HCT116 (cell line): ENCODE measurements around the gene APOB. TPM values are rescaled to one million over a fixed set of nuclear protein-coding genes. Genes with fewer than 3 reads are reported as not detected.

Source experiments
- ATAC-seq: fragments of 200-7000 bp; cut with Tn5 transposase; 2 replicates; pipeline ENCODE4 v1.9.1; 2020; ENCODE audit warnings: mild to moderate bottlenecking, moderate library complexity
- BruUV-seq: library from RNA; stranded (reverse); fragments of 400-500 nt; replicated peaks from 2 replicates; lab custom pipeline; 2021; lab: Mats Ljungman, UMichigan
- CTCF ChIA-PET: fragments of 300-600 bp; sonication (Branson Sonifier 250); formaldehyde crosslinking; loops from one replicate; lab custom pipeline; 2021; ENCODE audit warnings: antibody characterized with exemption; lab: Charles Lee
- POLR2A ChIA-PET: fragments of 300-600, 350-600 bp; sonication (Branson Sonifier 250); formaldehyde crosslinking; loops from one replicate; lab custom pipeline; 2021; ENCODE audit warnings: antibody characterized with exemption; lab: Charles Lee
- RAD21 ChIA-PET, 2 experiments: fragments of 300-600 bp; sonication (Branson Sonifier 250); formaldehyde crosslinking; loops; one replicate each; lab custom pipeline; 2023; ENCODE audit warnings: low total read pairs in 2 of 2; ENCODE audit not compliant: uncharacterized antibody in 2 of 2, unreplicated experiment in 2 of 2, low non-redundant PET in 1 of 2; lab: Charles Lee
- DNase-seq: peaks from one replicate; pipeline ENCODE4 v3.0.0-alpha.2; 2010; ENCODE audit warnings: low read depth, low spot score
- H2AFZ ChIP-seq: fragments of 200-600 bp; shearing (Covaris generic), sonication (generic); 2 replicates; pipeline ENCODE4 v1.6.1; 2017; ENCODE audit warnings: low read depth, mixed run types, mixed read lengths, antibody characterized with exemption, low read length; ENCODE audit not compliant: poor library complexity, severe bottlenecking
- H3K27ac ChIP-seq: 2 replicates; pipeline ENCODE4 v1.5.1; 2012; ENCODE audit warnings: low read depth, low read length
- H3K27me3 ChIP-seq: fragments of 200-600 bp; sonication (generic); 2 replicates; pipeline ENCODE4 v1.6.1; 2016; ENCODE audit warnings: mixed run types, low read length, mixed read lengths; ENCODE audit not compliant: insufficient read depth
- H3K36me3 ChIP-seq, 2 experiments: fragments of 200-500 bp in 1 of 2; fragments of 200-600 bp in 1 of 2; sonication (Bioruptor generic) in 1 of 2; sonication (generic) in 1 of 2; 2 replicates each; pipeline versions ENCODE4 v1.5.1 to v1.6.1; 2014 to 2016; ENCODE audit warnings: low read length in 2 of 2, inconsistent platforms in 1 of 2, mixed read lengths in 1 of 2, mixed run types in 1 of 2; ENCODE audit not compliant: insufficient read depth in 2 of 2, control insufficient read depth in 1 of 2
- H3K4me1 ChIP-seq, 2 experiments: fragments of 200-600 bp in 1 of 2; sonication (generic) in 1 of 2; 2 replicates each; pipeline versions ENCODE4 v1.5.1 to v1.6.1; 2012 to 2017; ENCODE audit warnings: low read length in 2 of 2, inconsistent platforms in 1 of 2, mild to moderate bottlenecking in 1 of 2, mixed read lengths in 1 of 2, mixed run types in 1 of 2, moderate library complexity in 1 of 2; ENCODE audit not compliant: insufficient read depth in 2 of 2, control insufficient read depth in 1 of 2
- H3K4me2 ChIP-seq: fragments of 200-600 bp; sonication (generic); 2 replicates; pipeline ENCODE4 v1.6.1; 2017; ENCODE audit warnings: mixed run types, low read length, mixed read lengths
- H3K4me3 ChIP-seq, 2 experiments: fragments of 200-600 bp in 1 of 2; sonication (generic) in 1 of 2; replicated peaks in 1 of 2; 2 replicates each; pipeline ENCODE4 v1.5.1; 2011 to 2016; ENCODE audit warnings: low read length in 2 of 2, control low read depth in 1 of 2, low read depth in 1 of 2, mild to moderate bottlenecking in 1 of 2, mixed read lengths in 1 of 2, mixed run types in 1 of 2
- H3K79me2 ChIP-seq: fragments of 200-600 bp; sonication (generic); 2 replicates; pipeline ENCODE4 v1.6.1; 2017; ENCODE audit warnings: mild to moderate bottlenecking, mixed run types, low read length, moderate library complexity, mixed read lengths; ENCODE audit not compliant: insufficient read depth
- H3K9ac ChIP-seq: fragments of 200-600 bp; sonication (generic); 2 replicates; pipeline ENCODE4 v1.6.1; 2016; ENCODE audit warnings: low read length, mixed read lengths
- H3K9me2 ChIP-seq: fragments of 200-600 bp; sonication (generic), shearing (Covaris generic); 2 replicates; pipeline ENCODE4 v1.6.1; 2017; ENCODE audit warnings: mixed run types, mild to moderate bottlenecking, moderate library complexity; ENCODE audit not compliant: insufficient read depth
- H3K9me3 ChIP-seq, 2 experiments: fragments of 200-500 bp in 1 of 2; fragments of 200-600 bp in 1 of 2; sonication (Bioruptor generic) in 1 of 2; sonication (generic) in 1 of 2; 2 replicates each; pipeline ENCODE4 v1.6.1; 2014 to 2017; ENCODE audit warnings: low read length in 2 of 2, mixed read lengths in 2 of 2, inconsistent platforms in 1 of 2, low read depth in 1 of 2, mild to moderate bottlenecking in 1 of 2, mixed run types in 1 of 2, moderate library complexity in 1 of 2; ENCODE audit not compliant: control insufficient read depth in 1 of 2, insufficient read depth in 1 of 2
- H4K20me1 ChIP-seq: fragments of 200-600 bp; sonication (generic), shearing (Covaris generic); 2 replicates; pipeline ENCODE4 v1.6.1; 2017; ENCODE audit warnings: mixed run types, mild to moderate bottlenecking, moderate library complexity; ENCODE audit not compliant: insufficient read depth
- ATF3 ChIP-seq: IDR thresholded peaks from 2 replicates; pipeline ENCODE4 v1.6.1; 2012
- CBX3 ChIP-seq: IDR thresholded peaks from 2 replicates; pipeline ENCODE4 v1.6.1; 2012; ENCODE audit warnings: low read depth
- CEBPB ChIP-seq: IDR thresholded peaks from 2 replicates; pipeline ENCODE4 v1.6.1; 2012; ENCODE audit warnings: low read depth
- CTCF ChIP-seq, 3 experiments: fragments of 200-600 bp in 1 of 3; sonication (generic) in 1 of 3; IDR thresholded peaks in 2 of 3; conservative IDR thresholded peaks in 1 of 3; 2 replicates each; pipeline ENCODE4 v1.5.1; 2012 to 2017; ENCODE audit warnings: low read depth in 2 of 3, low read length in 2 of 3, antibody characterized with exemption in 1 of 3, borderline replicate concordance in 1 of 3, control low read depth in 1 of 3, mild to moderate bottlenecking in 1 of 3, mixed read lengths in 1 of 3, mixed run types in 1 of 3, moderate library complexity in 1 of 3; ENCODE audit not compliant: insufficient read depth in 1 of 3
- EGR1 ChIP-seq: IDR thresholded peaks from 2 replicates; pipeline ENCODE4 v1.6.1; 2012; ENCODE audit warnings: low read depth
- ELF1 ChIP-seq: IDR thresholded peaks from 2 replicates; pipeline ENCODE4 v1.6.1; 2012; ENCODE audit warnings: low read depth, borderline replicate concordance
- EZH2 ChIP-seq: fragments of 200-600 bp; sonication (generic); IDR thresholded peaks from 2 replicates; pipeline ENCODE4 v1.6.1; 2017; ENCODE audit warnings: antibody characterized with exemption, mixed run types
- EZH2phosphoT487 ChIP-seq: fragments of 200-600 bp; IDR thresholded peaks from 2 replicates; pipeline ENCODE4 v1.6.1; 2018; ENCODE audit warnings: antibody characterized with exemption, borderline replicate concordance
- JUND ChIP-seq: IDR thresholded peaks from 2 replicates; pipeline ENCODE4 v1.6.1; 2012
- MAX ChIP-seq: IDR thresholded peaks from 2 replicates; pipeline ENCODE4 v1.6.1; 2012
- POLR2A ChIP-seq: IDR thresholded peaks from 2 replicates; pipeline ENCODE4 v1.7.0; 2011; ENCODE audit warnings: borderline replicate concordance; ENCODE audit not compliant: insufficient read depth, insufficient read length; ENCODE audit errors: extremely low read depth
- RAD21 ChIP-seq: IDR thresholded peaks from 2 replicates; pipeline ENCODE4 v1.6.1; 2012; ENCODE audit warnings: low read depth, mild to moderate bottlenecking
- SRF ChIP-seq: IDR thresholded peaks from 2 replicates; pipeline ENCODE4 v1.6.1; 2012; ENCODE audit warnings: low read depth
- YY1 ChIP-seq: IDR thresholded peaks from 2 replicates; pipeline ENCODE4 v1.6.1; 2011; ENCODE audit warnings: low read length, low read depth, moderate library complexity, mild to moderate bottlenecking; ENCODE audit not compliant: insufficient replicate concordance; ENCODE audit errors: extremely low read depth
- ZBTB33 ChIP-seq: IDR thresholded peaks from 2 replicates; pipeline ENCODE4 v1.6.1; 2011; ENCODE audit warnings: mild to moderate bottlenecking, low read length, moderate library complexity; ENCODE audit not compliant: insufficient replicate concordance; ENCODE audit errors: extremely low read depth
- intact Hi-C: fragments of 100-400 bp; cut with micrococcal nuclease; formaldehyde crosslinking; loops from 2 replicates; pipeline ENCODE4 v1.10.0; 2022
- total RNA-seq: library from RNA; stranded (reverse); gene quantifications from one replicate; pipeline ENCODE4 v1.2.1, GENCODE V29; 2021; ENCODE audit not compliant: unreplicated experiment

The APOB gene
- total RNA-seq, 1 experiment from 2014 or later = 1.6 TPM

- no peaks in the 10 kb centered on the region for H3K36me3 ChIP-seq
- ChIA-PET POLR2A (no interaction called here), RAD21 (no interaction called here), CTCF (no interaction called here)
- BruUV-seq = no TSS peak
- H3K79me2 ChIP-seq = no peaks in the 10 kb centered on the region
- no peaks in the 10 kb centered on the region for H3K9me2 ChIP-seq
- H3K4me3 ChIP-seq = no peak overlapping the region
- no peak for TF ChIP-seq MAX
- TF ChIP-seq ATF3 = no peak
- no peak for TF ChIP-seq EGR1
- TF ChIP-seq ELF1 = no peak
- TF ChIP-seq POLR2A = no peak
- TF ChIP-seq SRF = no peak
- TF ChIP-seq CBX3 = no peak
- no peak for TF ChIP-seq EZH2
- no peak for TF ChIP-seq CEBPB
- TF ChIP-seq CTCF (IDR thresholded peaks at IDR 0.05 in 2 of 3, conservative IDR thresholded peaks at IDR 0.05 in 1 of 3; ENCODE audit: borderline replicate concordance in 1 of 3, insufficient read depth in 1 of 3, low read depth in 2 of 3, low read length in 2 of 3) = no peak
- TF ChIP-seq YY1 = no peak
- TF ChIP-seq EZH2phosphoT487 = no peak
- TF ChIP-seq ZBTB33 = no peak
- no peak for TF ChIP-seq JUND
- TF ChIP-seq RAD21 = no peak
- H3K9ac ChIP-seq = no peak overlapping the region
- no peaks in the 10 kb centered on the region for H4K20me1 ChIP-seq
- no peaks in the 10 kb centered on the region for H3K4me1 ChIP-seq
- H3K27me3 ChIP-seq = peaks cover 37% of the 10 kb centered on the region
- no peak for ATAC-seq
- intact Hi-C loops = no loop called here
- DNase-seq = no peak
- no peak overlapping the region for H3K4me2 ChIP-seq
- H3K27ac ChIP-seq = no peak overlapping the region
- H3K9me3 ChIP-seq = no peaks in the 10 kb centered on the region
- no peak overlapping the region for H2AFZ ChIP-seq
Measured at GRCh38 chr2:21018290-21018689, 25.6 kb downstream of the APOB start.
